GOT3 (cell line): ENCODE measurements around the gene GRID2IP.
A peak's percentile ranks its signal among the peaks of the same experiment; 100 is the strongest.

Source experiments
- DNase-seq: peaks from one replicate; lab custom pipeline; 2025; ENCODE audit warnings: mixed read lengths; lab: John Stamatoyannopoulos, UW

The GRID2IP gene

GRCh38 chr7:6447581-6448199 lies 103.6 kb downstream of the GRID2IP start, which contains the start of gene DAGLB:
DAGLB (minus strand) TSS chr7:6447954; CDS start chr7:6447842, 112 bp downstream.
- DNase-seq: peak; percentile 93
